Stimulated activated CD4-positive, alpha-beta T cell treated with anti-CD3 and anti-CD28 coated beads, TNF-alpha, amount 100 ng/mL, for 4 hours (primary cell): ENCODE measurements around the gene PCDHGB3.
"Not testable (repeated sequence)": the region's sequence is repeated elsewhere in the genome, so short reads cannot be mapped to it uniquely, and the experiment has no call there.

Source experiments
- DNase-seq, 3 experiments: peaks; one replicate each; pipeline ENCODE4 v3.0.0-alpha.2; 2020; ENCODE audit warnings: low read depth in 3 of 3

PCDHGB3 gene

GRCh38 chr5:141392429-141393198 is 22.6 kb downstream of the PCDHGB3 start, which contains the start of gene PCDHGA8:
TSS of gene PCDHGA8 (plus strand) at chr5:141392633. CDS start at chr5:141392814, 181 bp downstream.
- no peak for DNase-seq

DNA sequence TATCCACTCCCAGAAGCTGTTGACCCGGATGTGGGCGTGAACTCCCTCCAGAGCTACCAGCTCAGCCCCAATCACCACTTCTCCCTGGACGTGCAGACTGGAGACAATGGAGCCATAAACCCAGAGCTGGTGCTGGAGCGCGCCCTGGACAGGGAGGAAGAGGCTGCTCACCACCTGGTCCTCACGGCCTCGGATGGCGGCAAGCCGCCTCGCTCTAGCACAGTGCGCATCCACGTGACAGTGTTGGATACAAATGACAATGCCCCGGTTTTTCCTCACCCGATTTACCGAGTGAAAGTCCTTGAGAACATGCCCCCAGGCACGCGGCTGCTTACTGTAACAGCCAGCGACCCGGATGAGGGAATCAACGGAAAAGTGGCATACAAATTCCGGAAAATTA is 23.2 kb downstream of the PCDHGB3 start:
- no peak for DNase-seq

DNA sequence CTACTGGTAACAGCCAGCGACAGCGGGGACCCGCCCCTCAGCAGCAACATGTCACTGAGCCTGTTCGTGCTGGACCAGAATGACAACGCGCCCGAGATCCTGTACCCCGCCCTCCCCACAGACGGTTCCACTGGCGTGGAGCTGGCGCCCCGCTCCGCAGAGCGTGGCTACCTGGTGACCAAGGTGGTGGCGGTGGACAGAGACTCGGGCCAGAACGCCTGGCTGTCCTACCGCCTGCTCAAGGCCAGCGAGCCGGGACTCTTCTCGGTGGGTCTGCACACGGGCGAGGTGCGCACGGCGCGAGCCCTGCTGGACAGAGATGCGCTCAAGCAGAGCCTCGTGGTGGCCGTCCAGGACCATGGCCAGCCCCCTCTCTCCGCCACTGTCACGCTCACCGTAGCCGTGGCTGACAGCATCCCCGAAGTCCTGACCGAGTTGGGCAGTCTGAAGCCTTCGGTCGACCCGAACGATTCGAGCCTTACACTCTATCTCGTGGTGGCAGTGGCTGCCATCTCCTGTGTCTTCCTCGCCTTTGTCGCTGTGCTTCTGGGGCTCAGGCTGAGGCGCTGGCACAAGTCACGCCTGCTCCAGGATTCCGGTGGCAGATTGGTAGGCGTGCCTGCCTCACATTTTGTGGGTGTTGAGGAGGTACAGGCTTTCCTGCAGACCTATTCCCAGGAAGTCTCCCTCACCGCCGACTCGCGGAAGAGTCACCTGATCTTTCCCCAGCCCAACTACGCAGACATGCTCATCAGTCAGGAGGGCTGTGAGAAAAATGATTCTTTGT is 24.6 kb downstream of the PCDHGB3 start:
- DNase-seq = not testable (repeated sequence)

DNA sequence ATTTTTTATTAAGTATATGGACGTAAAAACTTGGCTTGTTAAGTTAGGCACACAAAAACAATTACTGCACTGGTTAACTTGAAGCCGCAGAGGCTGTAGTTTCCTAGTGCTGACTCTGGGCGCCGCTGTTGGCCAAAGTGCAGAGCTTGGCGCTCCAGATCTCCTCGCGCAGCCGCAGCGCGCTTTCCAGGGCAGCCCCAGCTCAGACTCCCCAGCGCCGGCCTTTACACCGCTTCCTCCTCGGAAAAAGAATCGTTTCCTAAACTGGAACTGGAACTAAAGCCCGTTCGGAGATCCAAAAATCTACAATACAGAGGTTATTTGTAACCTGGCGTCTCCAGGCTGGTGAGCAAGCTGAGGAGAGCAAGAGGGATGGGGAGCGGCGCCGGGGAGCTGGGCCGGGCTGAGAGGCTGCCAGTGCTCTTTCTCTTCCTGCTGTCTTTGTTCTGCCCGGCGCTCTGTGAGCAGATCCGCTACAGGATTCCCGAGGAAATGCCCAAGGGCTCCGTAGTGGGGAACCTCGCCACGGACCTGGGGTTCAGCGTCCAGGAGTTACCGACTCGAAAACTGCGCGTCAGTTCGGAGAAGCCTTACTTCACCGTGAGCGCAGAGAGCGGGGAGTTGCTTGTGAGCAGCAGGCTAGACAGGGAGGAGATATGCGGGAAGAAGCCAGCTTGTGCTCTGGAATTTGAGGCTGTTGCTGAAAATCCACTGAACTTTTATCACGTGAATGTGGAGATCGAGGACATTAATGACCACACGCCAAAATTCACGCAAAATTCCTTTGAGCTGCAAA is 27.9 kb downstream of the PCDHGB3 start, which contains the start of gene PCDHGB5:
Gene PCDHGB5 (plus strand): TSS at position 192 of the 796 bp plus-strand sequence. CDS start 181 bp downstream, at position 373.
- DNase-seq = not testable (repeated sequence)

DNA sequence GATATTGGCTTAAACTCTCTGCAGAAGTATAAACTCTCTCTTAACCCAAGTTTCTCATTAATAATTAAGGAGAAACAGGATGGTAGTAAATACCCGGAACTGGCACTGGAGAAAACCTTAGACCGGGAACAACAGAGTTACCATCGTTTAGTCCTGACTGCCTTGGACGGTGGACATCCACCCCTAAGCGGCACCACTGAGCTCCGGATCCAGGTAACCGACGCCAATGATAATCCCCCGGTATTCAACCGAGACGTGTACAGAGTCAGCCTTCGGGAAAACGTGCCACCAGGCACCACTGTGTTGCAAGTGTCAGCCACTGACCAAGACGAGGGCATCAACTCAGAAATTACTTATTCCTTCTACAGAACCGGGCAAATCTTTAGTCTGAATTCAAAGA is 28.6 kb downstream of the PCDHGB3 start:
- DNase-seq = no peak

DNA sequence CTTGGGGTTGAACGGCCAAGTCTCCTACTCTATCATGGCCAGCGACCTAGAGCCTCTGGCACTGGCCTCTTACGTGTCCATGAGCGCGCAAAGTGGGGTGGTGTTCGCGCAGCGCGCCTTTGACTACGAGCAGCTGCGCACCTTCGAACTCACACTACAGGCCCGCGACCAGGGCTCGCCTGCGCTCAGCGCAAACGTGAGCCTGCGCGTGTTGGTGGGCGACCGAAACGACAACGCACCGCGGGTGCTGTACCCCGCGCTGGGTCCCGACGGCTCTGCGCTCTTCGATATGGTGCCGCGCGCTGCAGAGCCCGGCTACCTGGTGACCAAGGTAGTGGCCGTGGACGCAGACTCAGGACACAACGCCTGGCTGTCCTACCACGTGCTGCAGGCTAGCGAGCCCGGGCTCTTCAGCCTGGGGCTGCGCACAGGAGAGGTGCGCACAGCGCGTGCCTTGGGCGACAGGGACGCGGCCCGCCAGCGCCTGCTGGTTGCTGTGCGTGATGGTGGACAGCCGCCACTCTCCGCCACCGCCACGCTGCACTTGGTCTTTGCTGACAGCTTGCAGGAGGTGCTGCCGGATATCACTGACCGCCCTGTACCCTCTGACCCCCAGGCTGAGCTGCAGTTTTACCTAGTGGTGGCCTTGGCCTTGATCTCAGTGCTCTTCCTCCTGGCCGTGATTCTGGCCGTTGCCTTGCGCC is 29.7 kb downstream of the PCDHGB3 start:
- DNase-seq = no peak

- no peak for DNase-seq
Observed at GRCh38 chr5:141402553-141403243, 32.7 kb downstream of the PCDHGB3 start, which contains the start of gene PCDHGA9. TSS of gene PCDHGA9 (plus strand) at chr5:141402778. CDS start at chr5:141402953, 175 bp downstream.

- no peak for DNase-seq
Observed at GRCh38 chr5:141403387-141403786, 33.3 kb downstream of the PCDHGB3 start.

DNA sequence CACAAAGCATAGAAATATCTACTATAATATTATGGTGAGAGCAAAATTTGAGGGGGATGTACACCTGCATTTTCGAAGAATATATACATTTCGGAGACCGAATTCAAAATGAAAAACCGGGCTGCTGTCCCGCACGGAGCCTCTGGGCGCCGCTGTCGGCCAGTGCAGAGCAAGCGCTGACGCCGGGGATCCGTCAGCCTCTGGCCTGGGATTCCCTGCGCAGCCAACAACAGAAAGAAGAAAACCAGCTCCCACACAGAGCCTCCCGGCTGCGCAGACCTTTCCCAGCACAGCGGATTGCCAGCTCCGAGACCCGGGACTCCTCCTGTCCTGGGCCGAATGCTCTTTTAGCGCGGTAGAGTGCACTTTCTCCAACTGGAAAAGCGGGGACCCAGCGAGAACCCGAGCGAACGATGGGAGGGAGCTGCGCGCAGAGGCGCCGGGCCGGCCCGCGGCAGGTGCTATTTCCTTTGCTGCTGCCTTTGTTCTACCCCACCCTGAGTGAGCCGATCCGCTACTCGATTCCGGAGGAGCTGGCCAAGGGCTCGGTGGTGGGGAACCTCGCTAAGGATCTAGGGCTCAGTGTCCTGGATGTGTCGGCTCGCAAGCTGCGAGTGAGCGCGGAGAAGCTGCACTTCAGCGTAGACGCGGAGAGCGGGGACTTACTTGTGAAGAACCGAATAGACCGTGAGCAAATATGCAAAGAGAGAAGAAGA is 37.9 kb downstream of the PCDHGB3 start, which contains the start of gene PCDHGB6:
Gene PCDHGB6 (plus strand): TSS at position 232 of the 716 bp plus-strand sequence. CDS start 182 bp downstream, at position 414.
- not testable (repeated sequence) for DNase-seq

DNA sequence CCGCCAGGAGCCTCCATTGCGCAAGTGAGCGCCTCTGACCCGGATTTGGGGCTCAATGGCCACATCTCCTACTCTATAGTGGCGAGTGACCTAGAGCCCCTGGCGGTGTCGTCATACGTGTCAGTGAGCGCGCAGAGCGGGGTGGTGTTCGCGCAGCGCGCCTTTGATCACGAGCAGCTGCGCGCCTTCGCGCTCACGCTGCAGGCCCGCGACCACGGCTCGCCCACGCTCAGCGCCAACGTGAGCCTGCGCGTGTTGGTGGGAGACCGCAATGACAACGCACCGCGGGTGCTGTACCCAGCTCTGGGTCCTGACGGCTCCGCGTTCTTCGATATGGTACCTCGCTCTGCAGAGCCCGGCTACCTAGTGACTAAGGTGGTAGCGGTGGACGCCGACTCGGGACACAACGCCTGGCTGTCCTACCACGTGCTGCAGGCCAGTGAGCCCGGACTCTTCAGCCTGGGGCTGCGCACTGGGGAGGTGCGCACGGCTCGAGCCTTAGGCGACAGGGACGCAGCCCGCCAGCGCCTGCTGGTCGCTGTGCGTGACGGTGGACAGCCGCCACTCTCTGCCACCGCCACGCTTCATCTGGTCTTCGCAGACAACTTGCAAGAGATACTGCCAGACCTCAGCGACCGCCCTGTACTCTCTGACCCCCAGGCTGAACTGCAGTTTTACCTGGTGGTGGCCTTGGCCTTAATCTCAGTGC is 39.7 kb downstream of the PCDHGB3 start:
- DNase-seq = no peak

- no peak for DNase-seq
Observed at GRCh38 chr5:141411575-141411974, 41.5 kb downstream of the PCDHGB3 start.

GRCh38 chr5:141412854-141413539 is 43.0 kb downstream of the PCDHGB3 start, which contains the start of gene PCDHGA10:
TSS of gene PCDHGA10 (plus strand) at chr5:141412987. CDS start at chr5:141413176, 189 bp downstream.
- DNase-seq = peak in 2 of 3 experiments; percentile 32 to 42

GRCh38 chr5:141413540-141414069 is 43.6 kb downstream of the PCDHGB3 start:
- no peak for DNase-seq

- not testable (repeated sequence) for DNase-seq
Observed at GRCh38 chr5:141414548-141415274, 44.7 kb downstream of the PCDHGB3 start.

- not testable (repeated sequence) for DNase-seq
Observed at GRCh38 chr5:141415275-141415618, 45.2 kb downstream of the PCDHGB3 start.

GRCh38 chr5:141417494-141418172 is 47.6 kb downstream of the PCDHGB3 start, which contains the start of gene PCDHGB7:
TSS of gene PCDHGB7 (plus strand) at chr5:141417677. CDS start at chr5:141417860, 183 bp downstream.
- DNase-seq = not testable (repeated sequence)
